Measurements from ENCODE around the gene BCAP31. TPM values are rescaled to one million over a fixed set of nuclear protein-coding genes. Genes with fewer than 3 reads are reported as not detected.

The BCAP31 gene
- total RNA-seq, 1 experiment from 2014 or later = 138 TPM

DNA sequence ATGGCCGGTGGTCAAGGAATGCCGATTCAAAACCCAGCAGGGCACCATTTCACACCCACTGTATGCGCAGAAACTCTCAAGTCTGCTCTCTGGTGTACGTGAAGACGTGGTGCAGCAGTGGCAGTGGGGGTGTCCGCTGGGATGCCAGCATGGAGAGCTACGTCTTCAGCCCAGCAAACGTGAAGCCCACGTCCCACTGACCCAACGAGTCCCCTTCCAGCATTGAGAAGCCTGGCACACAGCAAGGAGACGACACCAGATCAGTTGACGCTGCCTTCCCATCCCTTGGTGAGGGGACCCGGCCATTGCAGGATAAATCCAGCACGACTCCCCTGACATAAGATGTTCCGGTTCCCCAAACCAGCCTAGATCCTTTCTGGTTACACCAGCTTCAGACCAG is 37.7 kb upstream of the BCAP31 start:
- Histone ChIP-seq H3K23ac (ENCODE audit: insufficient read length, low read depth, low read length) (no peak overlapping the region), H3K14ac (ENCODE audit: insufficient read depth, low read length) (no peak overlapping the region), H4K20me1 (ENCODE audit: control insufficient read depth, insufficient read depth, insufficient read length) (no peaks in the 10 kb centered on the region), H3K9ac (ENCODE audit: extremely low read depth, insufficient read length, low read length) (no peak overlapping the region), H3K27me3 (ENCODE audit: insufficient read depth, low read length) (no peaks in the 10 kb centered on the region), H2BK12ac (ENCODE audit: insufficient read length, low read depth, low read length) (no peak overlapping the region), H3K56ac (ENCODE audit: insufficient read length, low read depth, low read length) (no peak overlapping the region), H4K5ac (ENCODE audit: insufficient read length, low read depth, low read length) (no peak overlapping the region), H2BK5ac (ENCODE audit: insufficient read length, low read length) (no peak overlapping the region), H4K8ac (replicated peaks; ENCODE audit: insufficient read length, low read depth, low read length) (no peak overlapping the region), H4K91ac (ENCODE audit: insufficient read length, low read depth, low read length) (no peak overlapping the region), H3T11ph (ENCODE audit: low read length) (no peak overlapping the region), H3K23me2 (ENCODE audit: insufficient read length, low read depth, low read length, poor library complexity, severe bottlenecking) (no peaks in the 10 kb centered on the region), H3K9me3 (ENCODE audit: control insufficient read depth, low read depth, low read length) (peaks cover 18% of the 10 kb centered on the region), H3K4ac (ENCODE audit: low read depth, low read length) (no peak overlapping the region), H2BK15ac (ENCODE audit: low read depth, low read length) (no peak overlapping the region), H3K79me2 (ENCODE audit: insufficient read depth, low read length) (no peaks in the 10 kb centered on the region), H3K4me1 (ENCODE audit: insufficient read depth, low read length) (no peaks in the 10 kb centered on the region), H3K18ac (ENCODE audit: insufficient read length, low read depth, low read length) (no peak overlapping the region), H3K79me1 (ENCODE audit: insufficient read depth, low read depth, low read length, poor library complexity, severe bottlenecking) (no peaks in the 10 kb centered on the region), H2BK120ac (ENCODE audit: low read depth, low read length, poor library complexity, severe bottlenecking) (no peak overlapping the region), H2BK20ac (ENCODE audit: low read depth, low read length, poor library complexity, severe bottlenecking) (no peak overlapping the region), H3K4me2 (ENCODE audit: insufficient read depth, insufficient read length, low read length) (no peak overlapping the region), H3K27ac (ENCODE audit: insufficient read length, low read depth, low read length) (no peak overlapping the region), H2AFZ (ENCODE audit: low read length) (no peak overlapping the region), H2AK5ac (ENCODE audit: insufficient read length, low read length) (no peak overlapping the region)
- peaks cover 4 to 6% of the 10 kb centered on the region in 2 experiments; a peak in 3 of 4 replicates for H3K4me1 Mint-ChIP-seq
- H3K36me3 Mint-ChIP-seq (ENCODE audit: insufficient read depth in 1 of 3, low read depth in 3 of 3) = peaks cover 0 to 3% (median 2%) of the 10 kb centered on the region in 3 experiments; a peak in 5 of 7 replicates
- H3K9me3 Mint-ChIP-seq = peaks cover 62 to 69% of the 10 kb centered on the region in 2 experiments
- no peak overlapping the region for H3K27ac Mint-ChIP-seq
- H3K27me3 Mint-ChIP-seq (ENCODE audit: low read depth) = peaks cover 13% of the 10 kb centered on the region
- TF ChIP-seq, protein P1, sequence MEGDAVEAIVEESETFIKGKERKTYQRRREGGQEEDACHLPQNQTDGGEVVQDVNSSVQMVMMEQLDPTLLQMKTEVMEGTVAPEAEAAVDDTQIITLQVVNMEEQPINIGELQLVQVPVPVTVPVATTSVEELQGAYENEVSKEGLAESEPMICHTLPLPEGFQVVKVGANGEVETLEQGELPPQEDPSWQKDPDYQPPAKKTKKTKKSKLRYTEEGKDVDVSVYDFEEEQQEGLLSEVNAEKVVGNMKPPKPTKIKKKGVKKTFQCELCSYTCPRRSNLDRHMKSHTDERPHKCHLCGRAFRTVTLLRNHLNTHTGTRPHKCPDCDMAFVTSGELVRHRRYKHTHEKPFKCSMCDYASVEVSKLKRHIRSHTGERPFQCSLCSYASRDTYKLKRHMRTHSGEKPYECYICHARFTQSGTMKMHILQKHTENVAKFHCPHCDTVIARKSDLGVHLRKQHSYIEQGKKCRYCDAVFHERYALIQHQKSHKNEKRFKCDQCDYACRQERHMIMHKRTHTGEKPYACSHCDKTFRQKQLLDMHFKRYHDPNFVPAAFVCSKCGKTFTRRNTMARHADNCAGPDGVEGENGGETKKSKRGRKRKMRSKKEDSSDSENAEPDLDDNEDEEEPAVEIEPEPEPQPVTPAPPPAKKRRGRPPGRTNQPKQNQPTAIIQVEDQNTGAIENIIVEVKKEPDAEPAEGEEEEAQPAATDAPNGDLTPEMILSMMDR (conservative IDR thresholded peaks at IDR 0.05) = no peak
- no CpG with 5 or more reads among the region's 15 CpGs for WGBS (ENCODE audit: extremely low coverage, insufficient read length, low lambda C conversion rate)
- H3K4me3 Mint-ChIP-seq = no peak overlapping the region
- no peak for DNase-seq
